HepG2 (cell line): Measurements from ENCODE around the gene TPRX1. TPM values are rescaled to one million over a fixed set of nuclear protein-coding genes. Genes with fewer than 3 reads are reported as not detected.

Experiments
- FOSL2 ChIP-seq: sonication (generic); formaldehyde crosslinking; IDR thresholded peaks from 2 replicates; pipeline ENCODE4 v1.4.0; 2020; ENCODE audit warnings: missing genetic modification reagents
- GATAD2A ChIP-seq: IDR thresholded peaks from 2 replicates; pipeline ENCODE4 v1.6.1; 2016
- GPN1 ChIP-seq: sonication (generic); formaldehyde crosslinking; IDR thresholded peaks from 2 replicates; pipeline ENCODE4 v1.5.1; 2020; ENCODE audit warnings: missing genetic modification reagents, borderline replicate concordance
- MAFF ChIP-seq: IDR thresholded peaks from 2 replicates; pipeline ENCODE4 v1.6.1; 2011; ENCODE audit warnings: low read depth, low read length, improper control_type of control experiment
- NFIC ChIP-seq: IDR thresholded peaks from 2 replicates; pipeline ENCODE4 v1.6.1; 2012; ENCODE audit warnings: mild to moderate bottlenecking, low read length, inconsistent platforms
- NFKB2 ChIP-seq: sonication (generic); formaldehyde crosslinking; IDR thresholded peaks from 2 replicates; pipeline ENCODE4 v1.4.0; 2020; ENCODE audit warnings: missing genetic modification reagents, borderline replicate concordance
- NFRKB ChIP-seq: fragments of 450-650 bp; IDR thresholded peaks from 2 replicates; pipeline ENCODE4 v1.6.1; 2017
- NONO ChIP-seq, 2 experiments: fragments of 450-650 bp in 1 of 2; sonication (generic) in 1 of 2; formaldehyde crosslinking in 1 of 2; IDR thresholded peaks in 1 of 2; conservative IDR thresholded peaks in 1 of 2; 2 replicates each; pipeline versions ENCODE4 v1.6.1 to v1.8.0; 2017 to 2022; ENCODE audit warnings: mild to moderate bottlenecking in 1 of 2, missing genetic modification reagents in 1 of 2, moderate library complexity in 1 of 2
- PITX1 ChIP-seq: sonication (generic); formaldehyde crosslinking; IDR thresholded peaks from 2 replicates; pipeline ENCODE4 v1.5.1; 2020; ENCODE audit warnings: mild to moderate bottlenecking, missing genetic modification reagents
- REPIN1 ChIP-seq: sonication (generic); formaldehyde crosslinking; IDR thresholded peaks from 2 replicates; pipeline ENCODE4 v1.8.0; 2022; ENCODE audit warnings: missing genetic modification reagents, low read depth, mild to moderate bottlenecking, borderline replicate concordance
- ZFY ChIP-seq: sonication (generic); formaldehyde crosslinking; IDR thresholded peaks from 2 replicates; pipeline ENCODE4 v1.4.0; 2020; ENCODE audit warnings: missing genetic modification reagents
- ZNF337 ChIP-seq: sonication (generic); formaldehyde crosslinking; IDR thresholded peaks from 2 replicates; pipeline ENCODE4 v1.5.1; 2020; ENCODE audit warnings: missing genetic modification reagents, low read depth, mild to moderate bottlenecking, borderline replicate concordance
- ZNF772 ChIP-seq: sonication (generic); formaldehyde crosslinking; IDR thresholded peaks from 2 replicates; pipeline ENCODE4 v1.5.0; 2020; ENCODE audit warnings: mild to moderate bottlenecking, missing genetic modification reagents
- ZNF782 ChIP-seq: sonication (generic); formaldehyde crosslinking; IDR thresholded peaks from 2 replicates; pipeline ENCODE4 v1.4.0; 2020; ENCODE audit warnings: missing genetic modification reagents, mild to moderate bottlenecking, borderline replicate concordance
- polyA plus RNA-seq, 8 experiments: library from polyadenylated mRNA; depleted of rRNA in 3 of 8; stranded (reverse) in 7 of 8; unstranded in 1 of 8; fragments of >200 nt; fragmentation: Illumina TruSeq in 4 of 8; extraction: Trizol in 4 of 8; gene quantifications; 2 replicates each; pipeline versions ENCODE4 v1.2.1 to v1.2.3, GENCODE V29; 2011 to 2016; ENCODE audit warnings: low read depth in 4 of 8, missing spikeins in 1 of 8, mixed read lengths in 1 of 8; ENCODE audit not compliant: insufficient read depth in 1 of 8
- total RNA-seq, 5 experiments: library from RNA; depleted of rRNA; stranded (reverse); fragments of >200 nt; fragmentation: Illumina TruSeq; extraction: Trizol; gene quantifications; 2 replicates each; pipeline ENCODE4 v1.2.3, GENCODE V29; 2016; ENCODE audit warnings: low read depth in 1 of 5
- TF ChIP-seq, protein P1 (sequence below), 2 experiments: fragments of 450-650 bp in 1 of 2; sonication (generic) in 1 of 2; formaldehyde crosslinking in 1 of 2; IDR thresholded peaks; 2 replicates each; pipeline versions ENCODE4 v1.6.1 to v1.8.0; 2016 to 2022; ENCODE audit warnings: antibody characterized with exemption in 1 of 2, mild to moderate bottlenecking in 1 of 2, missing genetic modification reagents in 1 of 2
- TF ChIP-seq, protein P2 (sequence below): IDR thresholded peaks from 2 replicates; pipeline ENCODE4 v1.6.1; 2018; ENCODE audit warnings: missing genetic modification reagents
- TF ChIP-seq, protein P3 (sequence below): IDR thresholded peaks from 2 replicates; pipeline ENCODE4 v1.6.1; 2016; ENCODE audit warnings: mild to moderate bottlenecking

TPRX1 gene
- total and polyA plus RNA-seq, 2 of the 13 experiments (the other 11 are each of a cell fraction or from before 2014, with no cell fraction given): not detected

DNA sequence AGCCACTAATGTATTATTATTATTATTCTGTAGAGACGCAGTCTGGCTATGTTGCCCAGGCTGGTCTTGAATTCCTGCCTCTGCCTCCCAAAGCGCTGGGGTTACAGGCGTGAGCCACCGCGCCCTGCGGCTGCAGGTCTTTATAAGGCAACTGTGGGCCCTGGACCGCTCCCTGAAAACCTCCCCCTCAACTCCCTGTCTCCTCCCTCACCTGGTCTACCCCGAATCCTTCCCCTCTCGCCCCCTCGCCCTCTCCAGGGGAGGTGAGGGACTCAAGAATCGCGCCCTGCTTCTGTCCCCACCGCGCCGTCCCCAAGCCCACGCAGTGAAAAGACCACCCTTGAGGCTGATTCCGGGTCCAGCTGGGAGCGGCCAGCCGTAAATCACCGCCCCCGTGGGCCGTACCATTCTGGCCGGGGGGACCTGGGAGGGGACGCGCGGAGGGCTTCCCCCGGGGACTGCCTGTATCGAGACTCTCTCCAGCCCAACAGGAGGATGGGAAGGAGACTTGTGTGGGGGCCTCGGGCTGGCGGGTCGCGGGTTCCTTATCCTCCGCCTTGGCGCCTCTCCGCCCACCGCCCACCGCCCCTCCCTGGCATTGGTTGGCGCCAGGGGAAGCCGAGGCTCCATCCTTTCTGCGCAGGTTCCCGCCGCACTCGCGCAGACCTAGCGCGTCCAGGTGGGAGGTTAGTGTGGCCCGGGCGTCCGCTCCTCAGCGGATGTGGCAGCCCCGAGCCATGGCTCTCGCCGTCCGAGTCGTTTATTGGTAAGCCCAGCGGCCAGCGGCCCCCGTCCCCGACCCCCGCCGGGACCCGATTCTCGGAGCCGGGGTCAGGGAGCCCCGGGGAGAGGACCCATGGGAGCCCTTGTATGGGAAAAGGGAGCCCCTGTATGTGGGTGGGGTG, 26.1 kb downstream of the TPRX1 start, which contains the start of gene SELENOW (continued):
- TF ChIP-seq, protein P1, sequence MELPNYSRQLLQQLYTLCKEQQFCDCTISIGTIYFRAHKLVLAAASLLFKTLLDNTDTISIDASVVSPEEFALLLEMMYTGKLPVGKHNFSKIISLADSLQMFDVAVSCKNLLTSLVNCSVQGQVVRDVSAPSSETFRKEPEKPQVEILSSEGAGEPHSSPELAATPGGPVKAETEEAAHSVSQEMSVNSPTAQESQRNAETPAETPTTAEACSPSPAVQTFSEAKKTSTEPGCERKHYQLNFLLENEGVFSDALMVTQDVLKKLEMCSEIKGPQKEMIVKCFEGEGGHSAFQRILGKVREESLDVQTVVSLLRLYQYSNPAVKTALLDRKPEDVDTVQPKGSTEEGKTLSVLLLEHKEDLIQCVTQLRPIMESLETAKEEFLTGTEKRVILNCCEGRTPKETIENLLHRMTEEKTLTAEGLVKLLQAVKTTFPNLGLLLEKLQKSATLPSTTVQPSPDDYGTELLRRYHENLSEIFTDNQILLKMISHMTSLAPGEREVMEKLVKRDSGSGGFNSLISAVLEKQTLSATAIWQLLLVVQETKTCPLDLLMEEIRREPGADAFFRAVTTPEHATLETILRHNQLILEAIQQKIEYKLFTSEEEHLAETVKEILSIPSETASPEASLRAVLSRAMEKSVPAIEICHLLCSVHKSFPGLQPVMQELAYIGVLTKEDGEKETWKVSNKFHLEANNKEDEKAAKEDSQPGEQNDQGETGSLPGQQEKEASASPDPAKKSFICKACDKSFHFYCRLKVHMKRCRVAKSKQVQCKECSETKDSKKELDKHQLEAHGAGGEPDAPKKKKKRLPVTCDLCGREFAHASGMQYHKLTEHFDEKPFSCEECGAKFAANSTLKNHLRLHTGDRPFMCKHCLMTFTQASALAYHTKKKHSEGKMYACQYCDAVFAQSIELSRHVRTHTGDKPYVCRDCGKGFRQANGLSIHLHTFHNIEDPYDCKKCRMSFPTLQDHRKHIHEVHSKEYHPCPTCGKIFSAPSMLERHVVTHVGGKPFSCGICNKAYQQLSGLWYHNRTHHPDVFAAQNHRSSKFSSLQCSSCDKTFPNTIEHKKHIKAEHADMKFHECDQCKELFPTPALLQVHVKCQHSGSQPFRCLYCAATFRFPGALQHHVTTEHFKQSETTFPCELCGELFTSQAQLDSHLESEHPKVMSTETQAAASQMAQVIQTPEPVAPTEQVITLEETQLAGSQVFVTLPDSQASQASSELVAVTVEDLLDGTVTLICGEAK (IDR thresholded peaks at IDR 0.05): no peak
- TF ChIP-seq, protein P1 (CRISPR knock-in tag; IDR thresholded peaks at IDR 0.05): peak; percentile 38; the same call in 1 of the 2 replicates
- TF ChIP-seq ZNF772 (peak; percentile 68; the same call in 1 of the 2 replicates), NFRKB (no peak), MAFF (no peak), PITX1 (CRISPR knock-in tag) (no peak; the same call in none of the 2 replicates), REPIN1 (CRISPR knock-in tag) (no peak), NFIC (no peak), NFKB2 (CRISPR knock-in tag) (peak; percentile 87; the same call in 1 of the 2 replicates), GATAD2A (CRISPR knock-in tag) (peak; percentile 56), FOSL2 (CRISPR knock-in tag) (peak; percentile 33; the same call in 1 of the 2 replicates), ZNF337 (CRISPR knock-in tag) (no peak), GPN1 (CRISPR knock-in tag) (no peak), ZFY (peak; percentile 78), ZNF782 (CRISPR knock-in tag) (no peak), NONO (IDR thresholded peaks at IDR 0.05) (peak; percentile 92; the same call in 1 of the 2 replicates), NONO (CRISPR knock-in tag; conservative IDR thresholded peaks at IDR 0.05) (peak; percentile 79)
- TF ChIP-seq, protein P2, sequence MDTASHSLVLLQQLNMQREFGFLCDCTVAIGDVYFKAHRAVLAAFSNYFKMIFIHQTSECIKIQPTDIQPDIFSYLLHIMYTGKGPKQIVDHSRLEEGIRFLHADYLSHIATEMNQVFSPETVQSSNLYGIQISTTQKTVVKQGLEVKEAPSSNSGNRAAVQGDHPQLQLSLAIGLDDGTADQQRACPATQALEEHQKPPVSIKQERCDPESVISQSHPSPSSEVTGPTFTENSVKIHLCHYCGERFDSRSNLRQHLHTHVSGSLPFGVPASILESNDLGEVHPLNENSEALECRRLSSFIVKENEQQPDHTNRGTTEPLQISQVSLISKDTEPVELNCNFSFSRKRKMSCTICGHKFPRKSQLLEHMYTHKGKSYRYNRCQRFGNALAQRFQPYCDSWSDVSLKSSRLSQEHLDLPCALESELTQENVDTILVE: peak; percentile 20; the same call in 1 of the 2 replicates
- TF ChIP-seq, protein P3, sequence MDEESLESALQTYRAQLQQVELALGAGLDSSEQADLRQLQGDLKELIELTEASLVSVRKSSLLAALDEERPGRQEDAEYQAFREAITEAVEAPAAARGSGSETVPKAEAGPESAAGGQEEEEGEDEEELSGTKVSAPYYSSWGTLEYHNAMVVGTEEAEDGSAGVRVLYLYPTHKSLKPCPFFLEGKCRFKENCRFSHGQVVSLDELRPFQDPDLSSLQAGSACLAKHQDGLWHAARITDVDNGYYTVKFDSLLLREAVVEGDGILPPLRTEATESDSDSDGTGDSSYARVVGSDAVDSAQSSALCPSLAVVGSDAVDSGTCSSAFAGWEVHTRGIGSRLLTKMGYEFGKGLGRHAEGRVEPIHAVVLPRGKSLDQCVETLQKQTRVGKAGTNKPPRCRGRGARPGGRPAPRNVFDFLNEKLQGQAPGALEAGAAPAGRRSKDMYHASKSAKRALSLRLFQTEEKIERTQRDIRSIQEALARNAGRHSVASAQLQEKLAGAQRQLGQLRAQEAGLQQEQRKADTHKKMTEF: peak; percentile 90; the same call in 1 of the 2 replicates
